ENCODE data around the gene RCSD1. TPM values are rescaled to one million over a fixed set of nuclear protein-coding genes. Genes with fewer than 3 reads are reported as not detected.

The RCSD1 gene, protein sequence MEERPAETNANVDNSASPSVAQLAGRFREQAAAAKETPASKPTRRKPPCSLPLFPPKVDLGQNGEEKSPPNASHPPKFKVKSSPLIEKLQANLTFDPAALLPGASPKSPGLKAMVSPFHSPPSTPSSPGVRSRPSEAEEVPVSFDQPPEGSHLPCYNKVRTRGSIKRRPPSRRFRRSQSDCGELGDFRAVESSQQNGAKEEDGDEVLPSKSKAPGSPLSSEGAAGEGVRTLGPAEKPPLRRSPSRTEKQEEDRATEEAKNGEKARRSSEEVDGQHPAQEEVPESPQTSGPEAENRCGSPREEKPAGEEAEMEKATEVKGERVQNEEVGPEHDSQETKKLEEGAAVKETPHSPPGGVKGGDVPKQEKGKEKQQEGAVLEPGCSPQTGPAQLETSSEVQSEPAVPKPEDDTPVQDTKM
- total RNA-seq, result not detected in 2 replicates

DNA sequence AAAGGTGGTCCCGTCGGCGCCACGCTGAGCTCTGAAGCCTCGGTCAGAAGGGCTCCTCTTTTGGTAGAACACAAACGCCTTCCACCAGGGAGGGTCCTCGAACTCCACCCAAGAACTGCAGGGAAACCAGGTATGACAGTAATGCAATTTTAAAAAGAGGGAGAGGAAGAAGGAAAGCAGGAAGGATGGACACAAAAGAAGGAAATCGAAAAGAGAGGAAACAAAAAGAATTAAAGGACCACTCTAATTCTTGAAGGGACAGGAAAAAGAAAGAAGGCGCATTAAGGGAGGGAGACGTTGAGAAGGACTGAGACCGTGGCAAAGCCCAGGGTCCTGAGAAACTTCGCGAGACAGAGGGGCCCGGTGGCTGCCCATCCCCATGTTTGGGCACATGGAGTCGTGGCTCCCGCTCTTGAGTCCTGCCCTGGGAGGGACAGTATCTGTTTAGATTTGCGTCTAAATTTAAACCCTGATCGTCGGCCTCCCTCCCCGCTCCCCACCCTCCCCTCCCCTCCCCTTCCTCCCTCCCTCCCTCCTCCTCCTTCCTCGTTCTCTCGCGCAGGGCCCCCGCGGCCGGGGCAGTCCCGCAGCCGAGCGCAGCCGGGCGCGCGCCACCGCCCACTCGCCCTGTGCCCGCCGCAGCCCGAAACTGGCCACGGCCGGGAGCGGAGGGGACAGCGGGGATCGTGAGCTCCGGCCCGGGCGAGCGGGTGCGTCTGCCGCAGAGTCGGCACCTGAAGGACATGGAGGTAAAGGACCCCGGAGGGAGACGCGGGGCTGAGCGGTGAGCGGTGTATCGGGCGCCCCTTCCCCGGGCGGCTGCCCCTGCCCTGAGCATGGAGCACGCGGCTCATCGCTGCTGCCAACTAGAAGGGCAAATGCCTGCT lies at the start of gene RCSD1:
RCSD1 (plus strand) TSS at position 552 of the 887 bp plus-strand sequence; CDS start at position 744, 192 bp downstream.

DNA sequence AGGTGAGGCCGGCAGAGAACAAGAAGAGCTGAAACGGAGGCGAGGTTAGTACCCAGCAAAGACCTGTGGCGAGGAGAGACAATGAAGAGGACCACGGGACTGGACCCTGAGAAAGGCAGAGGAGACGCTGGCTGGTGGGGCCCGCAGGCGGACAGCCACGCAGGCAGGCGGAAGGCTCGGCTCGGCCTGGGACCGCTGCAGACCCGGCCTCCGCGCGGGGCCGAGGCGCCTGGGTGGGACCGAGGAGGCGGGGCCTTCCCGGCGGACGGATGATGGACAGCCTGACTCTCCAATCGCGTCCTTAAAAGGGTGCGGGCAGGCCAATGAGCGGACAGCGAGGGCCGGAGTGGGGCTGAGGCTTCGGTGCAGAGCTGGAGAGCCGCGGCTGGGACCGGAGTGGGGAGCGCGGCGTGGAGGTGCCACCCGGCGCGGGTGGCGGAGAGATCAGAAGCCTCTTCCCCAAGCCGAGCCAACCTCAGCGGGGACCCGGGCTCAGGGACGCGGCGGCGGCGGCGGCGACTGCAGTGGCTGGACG lies 91.7 kb downstream of the RCSD1 start, which contains the start of gene MPZL1:
MPZL1 (plus strand) TSS at position 366 of the 535 bp plus-strand sequence. CDS start 170 bp downstream, outside the sequence.

Other genes starting within 250 kb of the RCSD1 start
- gene CD247, start 111.7 kb upstream of the RCSD1 start, total RNA-seq, result not detected in 2 replicates
- gene CREG1, start 76.5 kb upstream of the RCSD1 start, total RNA-seq, result 82.6 and 92.8 TPM in 2 replicates
- 42.4 and 64.0 TPM in 2 replicates for gene MPZL1, start 91.8 kb downstream of the RCSD1 start, total RNA-seq